Measurements from ENCODE around the gene AHNAK2.

Gene AHNAK2

DNA sequence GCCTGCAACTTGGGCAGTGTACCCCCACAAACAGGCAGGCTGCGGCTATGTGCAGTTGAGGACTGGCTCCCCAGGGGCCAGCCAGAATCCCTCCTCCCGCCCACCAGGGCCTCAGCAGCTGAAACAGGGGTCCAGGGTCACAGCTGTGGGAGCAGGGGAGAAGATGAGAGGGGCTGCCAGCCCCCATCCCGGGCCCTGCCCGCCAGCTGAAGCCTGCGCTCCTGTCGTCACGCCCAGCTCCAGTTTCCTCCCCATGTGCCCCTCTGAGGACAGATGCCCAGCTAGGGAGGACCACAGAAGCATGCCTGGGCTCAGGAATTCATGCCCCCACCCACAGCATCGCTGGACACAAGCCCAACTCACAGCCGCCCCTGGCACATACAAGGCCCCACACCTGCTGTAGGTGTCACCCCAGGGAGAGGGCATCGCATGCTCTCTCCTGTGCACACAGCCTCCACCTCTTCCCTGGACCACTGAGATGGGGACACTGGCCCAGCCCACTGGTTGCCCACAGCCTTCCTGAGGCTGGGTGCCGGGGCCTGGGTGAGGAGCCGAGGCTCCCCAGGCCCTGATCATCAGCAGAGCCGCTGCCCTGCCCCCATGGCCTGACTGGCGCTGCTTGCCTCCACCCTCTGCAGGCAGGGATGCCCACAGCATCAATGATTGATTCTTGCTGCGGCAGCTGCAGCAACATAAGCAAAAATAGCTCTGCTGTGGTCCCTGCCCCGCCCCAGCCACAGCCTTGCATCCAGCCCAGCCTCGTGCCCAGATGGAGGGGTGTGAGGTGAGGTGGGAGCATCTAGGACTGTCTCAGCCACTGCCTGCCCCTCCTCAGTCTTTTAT lies 3.7 kb upstream of the AHNAK2 start:
- Histone ChIP-seq H3K9me3 (ENCODE audit: severe bottlenecking) (no peaks in the 10 kb centered on the region), H3K27me3 (ENCODE audit: insufficient read depth, low read depth, severe bottlenecking) (no peaks in the 10 kb centered on the region), H3K4me3 (ENCODE audit: low read depth, low read length) (no peak overlapping the region), H3K27ac (no peak overlapping the region), H3K36me3 (no peaks in the 10 kb centered on the region)
- TF ChIP-seq, protein P1, sequence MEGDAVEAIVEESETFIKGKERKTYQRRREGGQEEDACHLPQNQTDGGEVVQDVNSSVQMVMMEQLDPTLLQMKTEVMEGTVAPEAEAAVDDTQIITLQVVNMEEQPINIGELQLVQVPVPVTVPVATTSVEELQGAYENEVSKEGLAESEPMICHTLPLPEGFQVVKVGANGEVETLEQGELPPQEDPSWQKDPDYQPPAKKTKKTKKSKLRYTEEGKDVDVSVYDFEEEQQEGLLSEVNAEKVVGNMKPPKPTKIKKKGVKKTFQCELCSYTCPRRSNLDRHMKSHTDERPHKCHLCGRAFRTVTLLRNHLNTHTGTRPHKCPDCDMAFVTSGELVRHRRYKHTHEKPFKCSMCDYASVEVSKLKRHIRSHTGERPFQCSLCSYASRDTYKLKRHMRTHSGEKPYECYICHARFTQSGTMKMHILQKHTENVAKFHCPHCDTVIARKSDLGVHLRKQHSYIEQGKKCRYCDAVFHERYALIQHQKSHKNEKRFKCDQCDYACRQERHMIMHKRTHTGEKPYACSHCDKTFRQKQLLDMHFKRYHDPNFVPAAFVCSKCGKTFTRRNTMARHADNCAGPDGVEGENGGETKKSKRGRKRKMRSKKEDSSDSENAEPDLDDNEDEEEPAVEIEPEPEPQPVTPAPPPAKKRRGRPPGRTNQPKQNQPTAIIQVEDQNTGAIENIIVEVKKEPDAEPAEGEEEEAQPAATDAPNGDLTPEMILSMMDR (IDR thresholded peaks at IDR 0.05; ENCODE audit: low read depth, low read length) = no peak
- DNase-seq = no peak

DNA sequence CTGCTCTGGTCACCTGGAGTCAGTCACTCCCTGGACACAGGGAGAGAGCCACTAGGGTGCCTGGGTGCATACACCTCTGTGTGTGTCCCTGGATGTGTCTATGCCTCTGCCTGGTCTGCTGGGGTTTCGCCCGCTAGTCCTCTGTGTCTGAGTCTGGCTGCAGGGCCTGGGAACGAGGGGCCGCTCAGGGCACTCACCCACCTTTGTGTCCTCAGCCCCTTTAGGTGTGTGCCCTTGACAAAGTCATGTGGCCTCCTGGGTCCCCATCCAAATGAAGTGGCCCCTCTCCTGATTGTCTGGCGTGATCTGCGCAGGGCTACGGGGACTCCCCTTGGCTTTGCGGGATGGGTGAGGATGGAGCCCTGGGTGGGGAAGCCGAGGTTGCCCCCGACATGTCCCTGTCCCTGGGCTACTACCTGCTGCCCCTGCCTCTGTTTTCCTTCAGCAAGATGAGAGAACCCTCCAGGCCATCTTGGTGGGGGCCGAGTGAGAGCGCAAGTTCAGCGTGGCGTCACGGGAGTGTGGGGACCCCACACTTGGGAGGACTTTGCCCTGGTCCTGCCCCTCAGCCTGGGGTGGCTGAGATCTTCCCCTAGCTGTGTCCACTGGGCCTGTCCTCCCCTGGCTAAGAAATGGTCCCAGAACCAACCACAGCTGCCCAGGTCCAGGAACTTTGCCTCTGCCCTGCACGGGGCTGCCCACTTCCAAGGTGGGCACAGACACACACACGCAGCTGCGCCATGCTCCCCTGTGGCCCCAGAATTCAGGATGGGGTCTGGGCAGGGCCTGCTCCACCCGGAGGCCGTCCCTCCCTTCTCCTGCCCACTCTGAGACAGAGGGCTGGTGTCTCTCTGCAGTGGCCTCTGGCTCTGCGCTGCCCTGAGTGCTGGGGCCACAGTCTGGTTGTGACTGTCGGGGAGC lies 2.7 kb upstream of the AHNAK2 start:
- no peak for DNase-seq
- H3K36me3 ChIP-seq = no peaks in the 10 kb centered on the region
- no peaks in the 10 kb centered on the region for H3K27me3 ChIP-seq (ENCODE audit: insufficient read depth, low read depth, severe bottlenecking)
- H3K27ac ChIP-seq = no peak overlapping the region
- H3K9me3 ChIP-seq (ENCODE audit: severe bottlenecking) = no peaks in the 10 kb centered on the region
- TF ChIP-seq, protein P1 (IDR thresholded peaks at IDR 0.05; ENCODE audit: low read depth, low read length) = no peak
- no peak overlapping the region for H3K4me3 ChIP-seq (ENCODE audit: low read depth, low read length)

DNA sequence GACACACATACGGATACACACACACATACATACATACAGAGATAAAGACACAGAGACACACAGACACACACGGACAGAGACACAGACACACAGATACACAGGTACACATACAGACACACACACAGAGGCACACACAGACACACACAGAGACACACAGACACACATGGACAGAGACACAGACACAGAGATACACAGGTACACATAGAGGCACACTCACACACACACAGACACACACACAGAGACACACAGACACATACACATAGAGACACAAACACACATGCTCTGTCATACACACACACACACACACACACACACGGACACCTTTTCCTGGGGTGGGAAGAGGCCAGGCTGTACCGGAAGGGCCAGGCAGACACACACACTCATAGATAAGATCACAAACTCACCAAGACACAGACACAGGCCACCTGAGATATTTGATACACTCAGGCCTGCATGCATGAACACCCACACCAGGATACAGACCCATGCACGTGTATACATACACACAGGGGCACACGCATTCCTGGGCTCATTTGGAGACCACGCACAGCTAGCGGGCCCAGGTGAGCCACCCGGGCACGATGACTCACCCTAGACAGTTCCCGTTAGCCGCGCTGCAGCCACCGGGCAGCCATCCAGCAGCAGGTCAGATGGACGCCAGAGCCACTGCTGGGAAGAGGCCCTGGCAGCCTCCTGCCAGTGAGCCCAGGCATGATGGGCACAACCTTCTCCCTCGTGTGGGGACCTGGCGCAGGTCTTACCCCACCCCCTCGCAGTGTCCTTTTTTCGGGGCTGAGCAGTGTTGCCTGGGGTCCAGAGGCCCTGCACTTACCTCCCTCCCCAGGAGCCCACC lies 1.8 kb upstream of the AHNAK2 start:
- Histone ChIP-seq H3K36me3 (no peaks in the 10 kb centered on the region), H3K27ac (no peak overlapping the region), H3K4me3 (ENCODE audit: low read depth, low read length) (no peak overlapping the region), H3K9me3 (ENCODE audit: severe bottlenecking) (no peaks in the 10 kb centered on the region), H3K27me3 (ENCODE audit: insufficient read depth, low read depth, severe bottlenecking) (no peaks in the 10 kb centered on the region)
- DNase-seq = no peak
- TF ChIP-seq, protein P1 (IDR thresholded peaks at IDR 0.05; ENCODE audit: low read depth, low read length) = no peak

DNA sequence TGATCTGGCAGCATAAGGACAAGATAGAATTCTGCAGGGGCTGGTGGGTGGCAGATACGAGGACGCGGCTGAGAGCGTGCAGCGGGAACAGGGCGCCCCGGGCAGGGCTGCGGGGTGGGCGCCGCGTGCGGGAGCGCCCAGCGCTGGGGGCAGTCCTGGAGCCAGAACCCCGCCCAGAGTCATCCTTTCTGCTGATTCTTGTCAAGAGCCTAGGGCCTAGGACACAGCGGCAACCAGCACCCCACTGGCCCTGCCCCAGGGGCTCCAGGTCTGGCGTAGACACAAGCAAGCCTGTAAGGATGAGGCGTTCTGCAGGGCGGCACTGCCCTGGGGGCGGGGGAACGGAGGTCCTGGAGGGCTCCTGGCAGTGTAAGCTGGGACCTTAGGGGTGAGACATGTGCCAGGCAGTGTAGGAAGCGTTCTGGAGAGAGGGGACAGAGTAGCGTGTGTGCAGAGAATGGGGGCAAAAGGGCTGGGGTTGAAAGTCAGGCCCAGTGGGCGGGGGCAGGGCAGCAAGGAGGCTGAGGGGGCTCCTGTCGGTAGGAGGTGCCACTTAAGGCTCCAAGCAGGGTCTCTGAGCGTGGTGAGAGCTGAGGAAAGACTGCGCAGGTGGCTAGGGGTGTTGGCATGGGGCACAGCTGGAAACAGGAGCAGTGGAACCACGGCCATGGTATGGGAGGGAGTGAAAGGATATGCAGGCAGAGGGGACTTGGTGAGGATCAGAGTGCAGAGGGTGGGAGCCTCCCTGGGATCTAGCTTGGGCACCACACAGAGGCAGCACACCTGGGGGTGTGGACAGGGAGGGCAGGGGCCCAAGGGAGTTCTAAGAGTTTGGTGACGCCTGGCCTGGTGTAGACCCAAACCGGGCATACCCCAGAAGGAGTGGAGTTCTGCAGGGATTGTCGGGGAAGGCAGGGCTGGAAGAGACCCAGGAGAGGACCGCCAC lies 845 bp upstream of the AHNAK2 start:
- H3K36me3 ChIP-seq = no peaks in the 10 kb centered on the region
- no peaks in the 10 kb centered on the region for H3K9me3 ChIP-seq (ENCODE audit: severe bottlenecking)
- TF ChIP-seq, protein P1 (IDR thresholded peaks at IDR 0.05; ENCODE audit: low read depth, low read length) = no peak
- peak overlapping the region; percentile 55 for H3K4me3 ChIP-seq (ENCODE audit: low read depth, low read length)
- H3K27ac ChIP-seq = no peak overlapping the region; the same call in 1 of the 2 replicates
- DNase-seq = no peak
- H3K27me3 ChIP-seq (ENCODE audit: insufficient read depth, low read depth, severe bottlenecking) = no peaks in the 10 kb centered on the region

Measured in WERI-Rb-1 (cell line).